ENCODE data around the gene TMEM11. TPM values are rescaled to one million over a fixed set of nuclear protein-coding genes. Genes with fewer than 3 reads are reported as not detected.

TMEM11 gene
- total RNA-seq, 1 experiment from 2014 or later, result 23.4 TPM

GRCh38 chr17:21217346-21217745 lies 3.4 kb upstream of the TMEM11 start:
- POLR2A ChIA-PET, result no interaction called here
- no peak overlapping the region for H3K4me3 ChIP-seq (ENCODE audit: low read depth in 2 of 2, low read length in 2 of 2)
- CTCF ChIA-PET, result no interaction called here
- no peaks in the 10 kb centered on the region for H3K27me3 ChIP-seq (ENCODE audit: control insufficient read depth, insufficient read depth, low read length)
- intact Hi-C loops (cut with micrococcal nuclease; ENCODE audit: unreplicated experiment) (loop anchor here (10.0 kb wide), 1 partner anchor 93 kb away; the partner anchor contains the start of gene DHRS7B), in situ Hi-C loops (cut with HindIII; ENCODE audit: low pct_unique_long_range_greater_than_20kb, low sequenced_read_pairs) (no loop called here)
- no peak for TF ChIP-seq SIN3A (IDR thresholded peaks at IDR 0.05; ENCODE audit: borderline replicate concordance, insufficient read depth, low read depth, low read length)
- no peak for TF ChIP-seq POLR2AphosphoS5 (IDR thresholded peaks at IDR 0.05; ENCODE audit: low read depth, low read length)
- TF ChIP-seq CTCF (IDR thresholded peaks at IDR 0.05), result no peak
- TF ChIP-seq TCF7L2 (IDR thresholded peaks at IDR 0.05; ENCODE audit: low read depth, low read length), result no peak
- peaks cover 3% of the 10 kb centered on the region for H3K36me3 ChIP-seq (ENCODE audit: control insufficient read depth, insufficient read depth, low read length)
- DNase-seq (ENCODE audit: low read depth, low spot score), result no peak
- H3K4me1 ChIP-seq (ENCODE audit: control insufficient read depth, insufficient read depth, low read length), result peaks cover 12% of the 10 kb centered on the region
- no peak for ATAC-seq
- no peak overlapping the region for H3K27ac ChIP-seq (ENCODE audit: low read length)
- H3K9me3 ChIP-seq (ENCODE audit: control insufficient read depth, insufficient read depth, low read depth, low read length), result no peaks in the 10 kb centered on the region
- no TSS peak for BruUV-seq (replicated peaks)

GRCh38 chr17:21215935-21216334 lies 2.0 kb upstream of the TMEM11 start:
- Histone ChIP-seq H3K27me3 (ENCODE audit: control insufficient read depth, insufficient read depth, low read length) (no peaks in the 10 kb centered on the region), H3K9me3 (ENCODE audit: control insufficient read depth, insufficient read depth, low read depth, low read length) (no peaks in the 10 kb centered on the region), H3K4me3 (ENCODE audit: low read depth in 2 of 2, low read length in 2 of 2) (no peak overlapping the region), H3K27ac (ENCODE audit: low read length) (no peak overlapping the region), H3K4me1 (ENCODE audit: control insufficient read depth, insufficient read depth, low read length) (peaks cover 15% of the 10 kb centered on the region), H3K36me3 (ENCODE audit: control insufficient read depth, insufficient read depth, low read length) (peaks cover 3% of the 10 kb centered on the region)
- no peak for ATAC-seq
- BruUV-seq (replicated peaks), result no TSS peak
- POLR2A ChIA-PET, result no interaction called here
- intact Hi-C loops (cut with micrococcal nuclease; ENCODE audit: unreplicated experiment), result loop anchor here (10.0 kb wide), 1 partner anchor 91 kb away; the partner anchor contains the start of gene DHRS7B
- no peak for TF ChIP-seq TCF7L2 (IDR thresholded peaks at IDR 0.05; ENCODE audit: low read depth, low read length)
- TF ChIP-seq POLR2AphosphoS5 (IDR thresholded peaks at IDR 0.05; ENCODE audit: low read depth, low read length), result no peak
- no peak for TF ChIP-seq CTCF (IDR thresholded peaks at IDR 0.05)
- TF ChIP-seq SIN3A (IDR thresholded peaks at IDR 0.05; ENCODE audit: borderline replicate concordance, insufficient read depth, low read depth, low read length), result no peak
- no peak for TF ChIP-seq REST (IDR thresholded peaks at IDR 0.05; ENCODE audit: insufficient read depth in 1 of 2, low read depth in 2 of 2, low read length in 1 of 2)
- in situ Hi-C loops (cut with HindIII; ENCODE audit: low pct_unique_long_range_greater_than_20kb, low sequenced_read_pairs), result no loop called here
- DNase-seq (ENCODE audit: low read depth, low spot score), result no peak
- CTCF ChIA-PET, result no interaction called here
